SJCRH30 (cell line): ENCODE measurements around the gene TMEM14B. TPM values are rescaled to one million over a fixed set of nuclear protein-coding genes. Genes with fewer than 3 reads are reported as not detected.

ENCODE experiments used
- DNase-seq, 2 experiments: peaks; one replicate each; pipeline ENCODE4 v3.0.0-alpha.2; 2015 to 2020
- H3K27ac ChIP-seq: fragments of 250-450 bp; sonication (Bioruptor Pico); 2 replicates; pipeline ENCODE4 v1.5.1; 2020; ENCODE audit warnings: mild to moderate bottlenecking, moderate library complexity
- H3K27me3 ChIP-seq: fragments of 250-450 bp; sonication (Bioruptor Pico); 2 replicates; pipeline ENCODE4 v1.5.1; 2020; ENCODE audit warnings: mild to moderate bottlenecking, moderate library complexity
- H3K36me3 ChIP-seq: fragments of 250-450 bp; sonication (Bioruptor Pico); 2 replicates; pipeline ENCODE4 v1.5.1; 2020; ENCODE audit warnings: mild to moderate bottlenecking, moderate library complexity
- H3K4me1 ChIP-seq: fragments of 250-450 bp; sonication (Bioruptor Pico); 2 replicates; pipeline ENCODE4 v1.5.1; 2020; ENCODE audit warnings: mild to moderate bottlenecking, moderate library complexity
- H3K4me3 ChIP-seq: fragments of 250-450 bp; sonication (Bioruptor Pico); 2 replicates; pipeline ENCODE4 v1.5.1; 2020; ENCODE audit warnings: mild to moderate bottlenecking, moderate library complexity
- H3K9me3 ChIP-seq: fragments of 250-450 bp; sonication (Bioruptor Pico); replicated peaks from 2 replicates; pipeline ENCODE4 v1.5.1; 2020; ENCODE audit warnings: mild to moderate bottlenecking, moderate library complexity
- total RNA-seq: library from RNA; depleted of rRNA; stranded (reverse); fragments of >200 nt; shearing (Covaris generic); gene quantifications from 2 replicates; pipeline ENCODE4 v1.2.3, GENCODE V29; 2014; rRNA removed

Gene TMEM14B
- total RNA-seq, 1 experiment from 2014 or later, result 68.8 TPM

DNA sequence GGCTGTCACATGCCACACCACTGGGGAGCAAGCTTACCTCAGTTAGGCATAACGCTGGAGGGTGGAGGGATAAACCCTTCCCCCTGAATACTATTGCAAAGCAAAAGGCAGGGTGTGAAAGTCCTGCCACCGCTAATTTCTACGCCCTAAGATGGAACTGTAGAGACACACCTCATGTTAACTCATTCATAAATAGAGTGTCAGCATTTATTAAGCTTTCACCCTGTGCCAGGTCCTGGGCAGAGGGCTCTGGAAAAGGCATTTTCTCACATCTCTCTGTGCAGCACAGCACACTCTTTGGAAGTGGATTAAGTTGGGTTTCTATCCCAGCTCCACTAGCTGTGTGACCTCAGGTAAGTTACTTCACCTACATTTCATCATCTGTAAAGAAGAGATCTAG is 21.8 kb downstream of the TMEM14B start:
- no peaks in the 10 kb centered on the region; the same call in 1 of the 2 replicates for H3K36me3 ChIP-seq
- no peaks in the 10 kb centered on the region for H3K9me3 ChIP-seq
- H3K27me3 ChIP-seq, result no peaks in the 10 kb centered on the region
- no peak for DNase-seq
- no peaks in the 10 kb centered on the region for H3K4me1 ChIP-seq
- no peak overlapping the region for H3K27ac ChIP-seq
- no peak overlapping the region for H3K4me3 ChIP-seq

- Histone ChIP-seq H3K4me1 (no peaks in the 10 kb centered on the region), H3K4me3 (no peak overlapping the region), H3K36me3 (no peaks in the 10 kb centered on the region; the same call in 1 of the 2 replicates), H3K27ac (no peak overlapping the region), H3K9me3 (no peaks in the 10 kb centered on the region), H3K27me3 (no peaks in the 10 kb centered on the region)
- DNase-seq, result no peak
Observed at GRCh38 chr6:10771371-10771894, 23.8 kb downstream of the TMEM14B start.

DNA sequence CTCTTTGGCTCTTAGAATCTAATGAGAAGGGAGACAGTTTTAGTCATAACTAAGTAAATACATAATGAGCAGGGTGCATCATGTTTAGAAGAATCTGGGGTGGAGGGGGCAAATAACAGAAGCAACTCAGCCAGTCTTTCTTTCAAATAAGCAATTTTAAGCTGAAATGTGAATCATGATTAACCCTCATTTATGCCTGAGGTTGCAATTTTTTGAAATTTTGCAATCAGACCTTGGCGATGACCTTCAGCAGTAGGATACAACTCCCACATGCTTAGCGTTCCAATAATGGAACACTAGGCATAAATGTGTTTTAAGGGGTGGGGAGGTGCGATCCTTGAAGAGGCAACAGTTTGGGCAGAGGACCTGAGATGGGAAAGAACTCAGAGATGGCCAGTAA is 30.6 kb downstream of the TMEM14B start:
- Histone ChIP-seq H3K4me3 (no peak overlapping the region), H3K36me3 (no peaks in the 10 kb centered on the region), H3K27me3 (no peaks in the 10 kb centered on the region), H3K4me1 (no peaks in the 10 kb centered on the region), H3K9me3 (no peaks in the 10 kb centered on the region), H3K27ac (no peak overlapping the region)
- DNase-seq, result no peak

GRCh38 chr6:10779076-10779475 is 31.5 kb downstream of the TMEM14B start:
- no peaks in the 10 kb centered on the region for H3K4me1 ChIP-seq
- no peaks in the 10 kb centered on the region for H3K9me3 ChIP-seq
- no peak overlapping the region for H3K27ac ChIP-seq
- no peaks in the 10 kb centered on the region for H3K36me3 ChIP-seq
- no peak for DNase-seq
- H3K4me3 ChIP-seq, result no peak overlapping the region
- H3K27me3 ChIP-seq, result no peaks in the 10 kb centered on the region

DNA sequence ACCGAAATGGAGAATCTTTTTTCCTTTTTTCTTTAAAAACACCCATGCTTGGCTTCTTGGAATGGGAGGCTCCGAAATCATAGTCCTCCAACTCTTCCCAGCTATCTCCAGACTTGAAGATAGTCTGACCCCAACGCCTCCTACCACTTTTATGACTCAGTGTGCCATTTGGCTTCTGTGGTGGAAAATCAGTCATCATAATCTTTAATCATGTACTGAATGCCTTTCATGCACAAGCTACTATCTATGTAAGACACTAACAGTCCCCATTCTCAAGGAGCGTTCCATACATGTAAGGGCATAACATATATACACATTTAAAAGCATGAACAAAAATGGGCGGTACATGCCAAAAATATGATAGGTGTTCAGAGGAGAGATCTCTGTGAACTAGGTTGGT is 44.1 kb downstream of the TMEM14B start:
- Histone ChIP-seq H3K4me3 (no peak overlapping the region), H3K4me1 (no peaks in the 10 kb centered on the region), H3K27ac (no peak overlapping the region), H3K9me3 (no peaks in the 10 kb centered on the region), H3K27me3 (no peaks in the 10 kb centered on the region), H3K36me3 (no peaks in the 10 kb centered on the region)
- no peak for DNase-seq

DNA sequence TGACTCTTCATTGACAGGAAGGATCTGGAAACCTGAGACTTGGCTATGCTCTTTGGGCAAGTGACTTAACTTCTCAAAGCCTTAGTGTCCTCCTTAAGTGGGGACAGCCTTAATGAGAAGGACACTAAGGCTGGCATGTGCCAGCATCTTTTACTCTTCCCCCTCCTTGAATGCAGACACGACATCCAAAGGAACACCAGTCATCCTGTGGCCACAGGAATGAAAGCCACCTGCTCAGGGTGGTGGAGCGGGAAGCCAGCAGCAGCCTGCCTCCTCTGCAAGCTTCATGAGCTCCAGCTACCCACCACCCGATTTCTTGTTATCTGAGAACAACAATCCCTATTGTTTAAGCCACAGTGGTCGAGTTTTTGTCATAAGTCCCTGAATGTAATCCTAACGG is 44.5 kb downstream of the TMEM14B start:
- Histone ChIP-seq H3K27me3 (no peaks in the 10 kb centered on the region), H3K9me3 (no peaks in the 10 kb centered on the region), H3K27ac (no peak overlapping the region), H3K36me3 (no peaks in the 10 kb centered on the region), H3K4me3 (no peak overlapping the region), H3K4me1 (no peaks in the 10 kb centered on the region)
- no peak for DNase-seq

DNA sequence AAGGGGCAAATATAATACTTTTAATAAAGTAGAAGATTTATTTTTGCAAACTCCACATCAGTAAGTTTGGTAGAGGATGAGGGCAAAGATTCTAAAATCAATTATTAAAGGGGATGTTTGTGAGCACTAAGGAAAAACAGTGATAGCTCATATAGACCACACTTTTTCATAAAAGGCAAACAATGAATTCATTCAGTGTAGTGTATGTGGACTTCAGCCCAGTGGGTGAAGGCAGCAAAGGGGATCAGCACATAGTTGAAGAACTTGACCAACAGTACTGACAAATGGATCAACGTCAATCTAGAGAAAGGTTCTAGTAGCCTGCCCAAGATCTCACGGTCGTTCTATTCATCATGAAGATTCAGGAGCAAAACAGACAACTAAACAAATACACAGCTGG is 45.4 kb downstream of the TMEM14B start:
- H3K9me3 ChIP-seq, result no peaks in the 10 kb centered on the region

DNA sequence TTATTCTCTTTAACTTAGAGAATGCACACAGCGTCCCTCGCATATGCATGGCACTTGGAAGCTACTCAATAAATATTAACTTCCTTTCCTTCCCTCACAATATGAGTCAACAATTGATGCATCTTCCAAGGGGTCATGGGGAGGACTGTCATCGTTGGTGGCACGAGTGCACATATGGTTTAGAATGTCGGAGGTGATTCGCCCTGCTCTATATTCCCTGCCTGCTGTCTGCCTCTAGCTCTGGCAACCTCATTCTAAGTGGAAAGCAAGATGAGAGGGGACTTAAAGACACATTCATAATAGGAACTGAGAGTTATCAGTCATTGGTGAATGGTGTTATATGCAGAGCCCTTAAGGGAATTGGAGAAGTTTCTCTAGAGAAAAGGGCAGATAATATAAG is 46.1 kb downstream of the TMEM14B start:
- no peak overlapping the region for H3K4me3 ChIP-seq
- H3K36me3 ChIP-seq, result no peaks in the 10 kb centered on the region
- no peaks in the 10 kb centered on the region for H3K27me3 ChIP-seq
- H3K4me1 ChIP-seq, result no peaks in the 10 kb centered on the region
- no peak for DNase-seq
- no peaks in the 10 kb centered on the region for H3K9me3 ChIP-seq
- H3K27ac ChIP-seq, result no peak overlapping the region

More for the DNA sequence above, 45.4 kb downstream of the TMEM14B start:
- Histone ChIP-seq H3K27ac (no peak overlapping the region), H3K36me3 (no peaks in the 10 kb centered on the region), H3K4me3 (no peak overlapping the region), H3K4me1 (no peaks in the 10 kb centered on the region), H3K27me3 (no peaks in the 10 kb centered on the region)
- DNase-seq, result no peak

DNA sequence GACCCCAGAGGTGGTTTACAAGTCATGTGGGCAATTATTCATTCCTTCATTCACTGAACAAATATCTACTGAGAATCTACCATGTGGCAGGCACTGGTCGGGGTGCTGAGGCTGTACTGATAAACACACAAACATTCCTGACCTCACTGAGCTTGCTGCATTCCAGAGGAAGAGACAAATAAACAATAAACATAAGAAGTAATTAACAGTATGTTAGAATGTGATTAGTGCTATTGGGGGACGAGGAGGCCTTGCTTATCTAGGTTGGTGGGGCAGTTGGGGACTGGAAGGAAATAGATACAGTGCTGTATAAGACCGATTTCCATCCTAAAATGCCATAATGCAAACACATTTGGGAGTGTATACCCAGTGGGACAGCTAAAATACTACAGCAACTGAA is 46.6 kb downstream of the TMEM14B start:
- H3K27ac ChIP-seq, result no peak overlapping the region
- no peak for DNase-seq
- H3K36me3 ChIP-seq, result no peaks in the 10 kb centered on the region
- H3K9me3 ChIP-seq, result no peaks in the 10 kb centered on the region
- no peak overlapping the region for H3K4me3 ChIP-seq
- no peaks in the 10 kb centered on the region for H3K4me1 ChIP-seq
- no peaks in the 10 kb centered on the region for H3K27me3 ChIP-seq

- DNase-seq, result no peak
- H3K9me3 ChIP-seq, result no peaks in the 10 kb centered on the region
Observed at GRCh38 chr6:10800810-10801209, 53.2 kb downstream of the TMEM14B start.

GRCh38 chr6:10801224-10801848 is 53.7 kb downstream of the TMEM14B start:
- Histone ChIP-seq H3K36me3 (no peaks in the 10 kb centered on the region), H3K9me3 (no peaks in the 10 kb centered on the region), H3K4me3 (no peak overlapping the region), H3K4me1 (no peaks in the 10 kb centered on the region), H3K27me3 (no peaks in the 10 kb centered on the region), H3K27ac (no peak overlapping the region)
- peak; percentile 8 to 71 for DNase-seq

More at GRCh38 chr6:10800810-10801209, 53.2 kb downstream of the TMEM14B start:
- H3K27ac ChIP-seq, result no peak overlapping the region
- H3K27me3 ChIP-seq, result no peaks in the 10 kb centered on the region
- H3K4me1 ChIP-seq, result no peaks in the 10 kb centered on the region
- H3K36me3 ChIP-seq, result no peaks in the 10 kb centered on the region
- no peak overlapping the region for H3K4me3 ChIP-seq

Other genes starting within 250 kb of the TMEM14B start
- 0.14 and 0.28 TPM in 2 replicates for gene GCNT2, start 226.5 kb upstream of the TMEM14B start, total RNA-seq
- gene C6orf52, start 53.2 kb upstream of the TMEM14B start, total RNA-seq, result not detected in 2 replicates
- gene PAK1IP1, start 52.8 kb upstream of the TMEM14B start, total RNA-seq, result 23.3 and 25.5 TPM in 2 replicates
- gene TMEM14C, start 24.7 kb upstream of the TMEM14B start, total RNA-seq, result 92.3 and 97.2 TPM in 2 replicates
- gene MAK, start 90.7 kb downstream of the TMEM14B start, total RNA-seq, result 0.18 and 0.51 TPM in 2 replicates
- gene GCM2, start 134.2 kb downstream of the TMEM14B start, total RNA-seq, result 0.05 TPM in 1 of 2 replicates, not detected in the other
- gene SYCP2L, start 139.2 kb downstream of the TMEM14B start, total RNA-seq, result 3.0 and 3.5 TPM in 2 replicates